ENCODE results near the gene DDX1. TPM values are rescaled to one million over a fixed set of nuclear protein-coding genes. Genes with fewer than 3 reads are reported as not detected.

Gene DDX1
- total and polyA plus RNA-seq, 9 of the 15 experiments (the other 6 are each of a cell fraction or from before 2014, with no cell fraction given), result 116 to 277 (median 232) TPM

- TF ChIP-seq CREB1 (IDR thresholded peaks at IDR 0.05) (peak; percentile 68), CREB1 (CRISPR knock-in tag; IDR thresholded peaks at IDR 0.05) (peak; percentile 83), HLTF (IDR thresholded peaks at IDR 0.05) (no peak; the same call in 1 of the 2 replicates), COPS2 (conservative IDR thresholded peaks at IDR 0.05) (no peak), KAT8 (IDR thresholded peaks at IDR 0.05; ENCODE audit: low read depth) (no peak), CHCHD3 (CRISPR knock-in tag; IDR thresholded peaks at IDR 0.05) (no peak), IFI16 (CRISPR knock-in tag; IDR thresholded peaks at IDR 0.05) (no peak), KLF1 (tag; IDR thresholded peaks at IDR 0.05) (peak; percentile 48; the same call in 1 of the 2 replicates), ZNF57 (CRISPR knock-in tag; IDR thresholded peaks at IDR 0.05) (no peak), CHD2 (IDR thresholded peaks at IDR 0.05; ENCODE audit: low read depth, low read length) (peak; percentile 10; the same call in 1 of the 2 replicates), ZBTB9 (CRISPR knock-in tag; IDR thresholded peaks at IDR 0.05) (no peak), RBFOX2 (IDR thresholded peaks at IDR 0.05; ENCODE audit: low read depth, low read length) (peak; percentile 97), ZNF174 (CRISPR knock-in tag; IDR thresholded peaks at IDR 0.05) (no peak), E2F5 (CRISPR knock-in tag; IDR thresholded peaks at IDR 0.05) (peak; percentile 88), CHD1 (IDR thresholded peaks at IDR 0.05; ENCODE audit: low read length) (peak; percentile 79), KDM5B (IDR thresholded peaks at IDR 0.05; ENCODE audit: insufficient replicate concordance, low read depth, low read length) (peak; percentile 87), SUPT5H (IDR thresholded peaks at IDR 0.05) (peak; percentile 93), YY1 (IDR thresholded peaks at IDR 0.05; ENCODE audit: borderline replicate concordance in 1 of 3, control insufficient read depth in 1 of 3, extremely low read depth in 1 of 3, insufficient read depth in 3 of 3, insufficient read length in 1 of 3, insufficient replicate concordance in 2 of 3, low read depth in 1 of 3, low read length in 2 of 3) (peak; percentile 53 to 92 (median 91)), ZC3H11A (IDR thresholded peaks at IDR 0.05; ENCODE audit: low read depth, low read length) (no peak), ZBED1 (IDR thresholded peaks at IDR 0.05) (peak; percentile 46; the same call in 1 of the 2 replicates), ZNF121 (CRISPR knock-in tag; conservative IDR thresholded peaks at IDR 0.05) (no peak; the same call in 1 of the 2 replicates), ATF7 (IDR thresholded peaks at IDR 0.05) (peak; percentile 75), SAFB (IDR thresholded peaks at IDR 0.05; ENCODE audit: borderline replicate concordance, low read depth, low read length) (no peak)
- TF ChIP-seq, protein P1, sequence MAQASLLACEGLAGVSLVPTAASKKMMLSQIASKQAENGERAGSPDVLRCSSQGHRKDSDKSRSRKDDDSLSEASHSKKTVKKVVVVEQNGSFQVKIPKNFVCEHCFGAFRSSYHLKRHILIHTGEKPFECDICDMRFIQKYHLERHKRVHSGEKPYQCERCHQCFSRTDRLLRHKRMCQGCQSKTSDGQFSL (CRISPR knock-in tag; IDR thresholded peaks at IDR 0.05), result no peak; the same call in 1 of the 2 replicates
- TF ChIP-seq, protein P1 (tag; IDR thresholded peaks at IDR 0.05), result no peak
Measured at GRCh38 chr2:15591692-15592463, at the start of gene DDX1 (continued).

Measured in K562 (cell line).